SU-DHL-6 (cell line): ENCODE measurements around the gene SLC25A39.

Source experiments
- H2AFZ ChIP-seq: fragments of 200-600 bp; sonication (generic); 2 replicates; pipeline ENCODE4 v1.6.1; 2014; ENCODE audit warnings: low read depth, mild to moderate bottlenecking, moderate library complexity, mixed read lengths, antibody characterized with exemption, low read length; ENCODE audit not compliant: severe bottlenecking
- H3F3A ChIP-seq: fragments of 200-600 bp; shearing (Covaris generic); 2 replicates; pipeline ENCODE4 v1.6.0; 2016; ENCODE audit warnings: antibody characterized with exemption, mild to moderate bottlenecking; ENCODE audit not compliant: insufficient read depth
- H3K27ac ChIP-seq: fragments of 200-600 bp; sonication (generic); 2 replicates; pipeline ENCODE4 v1.5.1; 2016; ENCODE audit warnings: low read depth, mild to moderate bottlenecking, low read length, moderate library complexity, mixed read lengths
- H3K27me3 ChIP-seq: fragments of 200-600 bp; sonication (generic), shearing (Covaris generic); 2 replicates; pipeline ENCODE4 v1.6.0; 2014; ENCODE audit warnings: mild to moderate bottlenecking, low read length
- H3K36me3 ChIP-seq: fragments of 200-600 bp; sonication (generic); 2 replicates; pipeline ENCODE4 v1.6.1; 2014; ENCODE audit warnings: mild to moderate bottlenecking, low read length, mixed read lengths
- H3K4me2 ChIP-seq: fragments of 300-600, 200-600 bp; shearing (Covaris generic), sonication (generic); 2 replicates; pipeline ENCODE4 v1.6.0; 2014; ENCODE audit warnings: low read length, low read depth, mild to moderate bottlenecking; ENCODE audit not compliant: poor library complexity, severe bottlenecking
- H3K4me3 ChIP-seq: fragments of 200-600 bp; sonication (generic); 2 replicates; pipeline ENCODE4 v1.5.1; 2014; ENCODE audit warnings: antibody characterized with exemption, low read length, mild to moderate bottlenecking, mixed read lengths; ENCODE audit not compliant: insufficient read depth, poor library complexity, severe bottlenecking
- H3K79me2 ChIP-seq: fragments of 200-600 bp; sonication (generic); 2 replicates; pipeline ENCODE4 v1.6.1; 2014; ENCODE audit warnings: mild to moderate bottlenecking, low read length, moderate library complexity; ENCODE audit not compliant: insufficient read depth
- H3K9ac ChIP-seq: fragments of 200-600 bp; sonication (generic); 2 replicates; pipeline ENCODE4 v1.7.0; 2014; ENCODE audit warnings: mild to moderate bottlenecking, low read length
- H3K9me2 ChIP-seq: fragments of 200-600 bp; sonication (generic); replicated peaks from 2 replicates; pipeline ENCODE4 v1.6.1; 2014; ENCODE audit warnings: low read length; ENCODE audit not compliant: insufficient read depth
- H3K9me3 ChIP-seq: fragments of 200-600 bp; sonication (generic); 2 replicates; pipeline ENCODE4 v1.6.1; 2014; ENCODE audit warnings: low read length, mixed read lengths; ENCODE audit not compliant: insufficient read depth
- H4K20me1 ChIP-seq: fragments of 200-600 bp; sonication (generic); 2 replicates; pipeline ENCODE4 v1.6.1; 2014; ENCODE audit warnings: low read depth, mild to moderate bottlenecking, antibody characterized with exemption, low read length, moderate library complexity, mixed read lengths
- CTCF ChIP-seq: fragments of 200-600 bp; sonication (generic); IDR thresholded peaks from one replicate; pipeline ENCODE4 v1.5.1; 2017; ENCODE audit warnings: antibody characterized with exemption, mild to moderate bottlenecking, low read length, moderate library complexity; ENCODE audit not compliant: insufficient read depth, poor library complexity, severe bottlenecking
- EZH2phosphoT487 ChIP-seq: fragments of 200-600 bp; sonication (generic), shearing (Covaris generic); conservative IDR thresholded peaks from 2 replicates; pipeline ENCODE4 v1.6.1; 2018; ENCODE audit warnings: mild to moderate bottlenecking, antibody characterized with exemption, low read length, moderate library complexity, mixed read lengths

Gene SLC25A39

GRCh38 chr17:44310188-44310587 is 14.4 kb downstream of the SLC25A39 start:
- no peaks in the 10 kb centered on the region for H3F3A ChIP-seq
- no peak overlapping the region for H3K9ac ChIP-seq
- no peaks in the 10 kb centered on the region for H3K9me2 ChIP-seq
- H3K27me3 ChIP-seq: no peaks in the 10 kb centered on the region
- no peaks in the 10 kb centered on the region for H4K20me1 ChIP-seq
- H3K4me3 ChIP-seq: no peak overlapping the region
- no peaks in the 10 kb centered on the region for H3K9me3 ChIP-seq
- H3K27ac ChIP-seq: no peak overlapping the region
- TF ChIP-seq CTCF (no peak), EZH2phosphoT487 (no peak)
- H3K79me2 ChIP-seq: no peaks in the 10 kb centered on the region
- no peaks in the 10 kb centered on the region for H3K36me3 ChIP-seq
- no peak overlapping the region for H2AFZ ChIP-seq
- no peak overlapping the region for H3K4me2 ChIP-seq

GRCh38 chr17:44309472-44309871 is 15.2 kb downstream of the SLC25A39 start:
- no peaks in the 10 kb centered on the region for H3K79me2 ChIP-seq
- no peaks in the 10 kb centered on the region for H3K27me3 ChIP-seq
- no peaks in the 10 kb centered on the region for H3K9me2 ChIP-seq
- H4K20me1 ChIP-seq: no peaks in the 10 kb centered on the region
- no peaks in the 10 kb centered on the region for H3F3A ChIP-seq
- no peak overlapping the region for H3K9ac ChIP-seq
- no peaks in the 10 kb centered on the region for H3K36me3 ChIP-seq
- H2AFZ ChIP-seq: no peak overlapping the region
- TF ChIP-seq CTCF (no peak), EZH2phosphoT487 (no peak)
- H3K4me3 ChIP-seq: no peak overlapping the region
- H3K27ac ChIP-seq: no peak overlapping the region
- no peak overlapping the region for H3K4me2 ChIP-seq
- no peaks in the 10 kb centered on the region for H3K9me3 ChIP-seq

DNA sequence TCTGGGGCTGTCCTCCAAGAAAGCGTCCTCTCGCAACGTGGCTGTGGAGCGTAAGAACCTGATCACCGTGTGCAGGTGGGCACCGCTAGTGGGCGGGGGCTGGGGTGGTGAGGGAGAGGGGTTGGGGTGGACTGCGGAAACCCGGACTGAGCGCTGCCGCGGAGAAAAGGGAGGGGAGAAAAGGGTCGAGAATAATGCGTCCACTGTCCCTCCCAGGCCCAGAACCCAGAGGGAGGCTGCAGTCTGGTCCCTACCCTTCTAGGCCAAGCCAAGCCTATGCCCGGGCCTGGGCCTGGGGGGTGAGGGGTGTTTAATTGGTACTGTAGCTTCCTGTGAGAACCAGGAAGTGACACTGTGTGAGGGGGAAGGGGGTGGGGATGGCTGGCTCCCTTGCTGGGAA is 15.8 kb downstream of the SLC25A39 start:
- H4K20me1 ChIP-seq: no peaks in the 10 kb centered on the region
- no peaks in the 10 kb centered on the region for H3K79me2 ChIP-seq
- no peak overlapping the region for H3K4me3 ChIP-seq
- H3K9ac ChIP-seq: no peak overlapping the region
- no peak overlapping the region for H3K4me2 ChIP-seq
- H3K9me3 ChIP-seq: no peaks in the 10 kb centered on the region
- H2AFZ ChIP-seq: no peak overlapping the region
- H3K27ac ChIP-seq: no peak overlapping the region
- no peaks in the 10 kb centered on the region for H3K9me2 ChIP-seq
- TF ChIP-seq CTCF (no peak), EZH2phosphoT487 (no peak)
- no peaks in the 10 kb centered on the region for H3K36me3 ChIP-seq
- no peaks in the 10 kb centered on the region for H3K27me3 ChIP-seq
- H3F3A ChIP-seq: no peaks in the 10 kb centered on the region
